Mesenchymal stem cell (in vitro differentiated cells and primary cell): ENCODE measurements around the gene MET.

Experiments used
- DNase-seq: peaks from one replicate; pipeline ENCODE4 v3.0.0-alpha.2; 2013
- H2AFZ ChIP-seq: one replicate; pipeline ENCODE4 v1.6.1; 2013; ENCODE audit warnings: low read depth, mild to moderate bottlenecking, control low read depth, inconsistent platforms, low read length, moderate library complexity
- H2AK5ac ChIP-seq: 2 replicates; pipeline ENCODE4 v1.6.1; 2013; ENCODE audit warnings: low read length, moderate library complexity, mild to moderate bottlenecking, inconsistent platforms; ENCODE audit not compliant: severe bottlenecking
- H2BK120ac ChIP-seq: one replicate; pipeline ENCODE4 v1.6.1; 2013; ENCODE audit warnings: low read depth, mild to moderate bottlenecking, inconsistent platforms, low read length, moderate library complexity
- H2BK12ac ChIP-seq, 2 experiments: one replicate each; pipeline ENCODE4 v1.6.1; 2013; ENCODE audit warnings: inconsistent platforms in 2 of 2, low read length in 2 of 2, mild to moderate bottlenecking in 2 of 2, moderate library complexity in 2 of 2, control low read depth in 1 of 2
- H2BK15ac ChIP-seq: one replicate; pipeline ENCODE4 v1.6.1; 2013; ENCODE audit warnings: mild to moderate bottlenecking, low read depth, inconsistent platforms; ENCODE audit not compliant: poor library complexity, severe bottlenecking
- H2BK5ac ChIP-seq: 2 replicates; pipeline ENCODE4 v1.6.1; 2013; ENCODE audit warnings: low read depth, mild to moderate bottlenecking, low read length, control low read depth, inconsistent platforms; ENCODE audit not compliant: poor library complexity, severe bottlenecking
- H3K14ac ChIP-seq, 2 experiments: one replicate each; pipeline ENCODE4 v1.6.1; 2013; ENCODE audit warnings: inconsistent platforms in 2 of 2, low read length in 2 of 2, control low read depth in 1 of 2, mild to moderate bottlenecking in 1 of 2, moderate library complexity in 1 of 2
- H3K18ac ChIP-seq, 2 experiments: one replicate each; pipeline ENCODE4 v1.6.1; 2013; ENCODE audit warnings: inconsistent platforms in 2 of 2, low read length in 2 of 2, control low read depth in 1 of 2, low read depth in 1 of 2, mild to moderate bottlenecking in 1 of 2
- H3K23ac ChIP-seq, 2 experiments: one replicate each; pipeline ENCODE4 v1.6.1; 2013; ENCODE audit warnings: inconsistent platforms in 2 of 2, low read length in 2 of 2, mild to moderate bottlenecking in 2 of 2, moderate library complexity in 2 of 2, control low read depth in 1 of 2
- H3K27ac ChIP-seq: 2 replicates; pipeline ENCODE4 v1.5.1; 2013; ENCODE audit warnings: mild to moderate bottlenecking, moderate library complexity, low read length, control low read depth, inconsistent platforms; ENCODE audit not compliant: poor library complexity, severe bottlenecking
- H3K27me3 ChIP-seq, 2 experiments: 2 replicates each; pipeline versions ENCODE4 v1.6.1 to v1.7.0; 2013; ENCODE audit warnings: low read length in 2 of 2, mild to moderate bottlenecking in 2 of 2, moderate library complexity in 2 of 2, control low read depth in 1 of 2, inconsistent platforms in 1 of 2; ENCODE audit not compliant: control insufficient read depth in 1 of 2, insufficient read depth in 1 of 2
- H3K36me3 ChIP-seq, 2 experiments: 2 replicates each; pipeline versions ENCODE4 v1.6.1 to v1.7.0; 2013; ENCODE audit warnings: low read length in 2 of 2, control low read depth in 1 of 2, inconsistent platforms in 1 of 2, low read depth in 1 of 2, mild to moderate bottlenecking in 1 of 2; ENCODE audit not compliant: insufficient read depth in 2 of 2, control insufficient read depth in 1 of 2
- H3K4ac ChIP-seq, 2 experiments: one replicate each; pipeline ENCODE4 v1.6.1; 2013; ENCODE audit warnings: inconsistent platforms in 2 of 2, low read length in 2 of 2, mild to moderate bottlenecking in 2 of 2, moderate library complexity in 2 of 2, control low read depth in 1 of 2, low read depth in 1 of 2
- H3K4me1 ChIP-seq: 2 replicates; pipeline ENCODE4 v1.6.1; 2013; ENCODE audit warnings: low read depth, low read length, control low read depth; ENCODE audit not compliant: control insufficient read depth, insufficient read depth
- H3K4me2 ChIP-seq: 2 replicates; pipeline ENCODE4 v1.6.1; 2013; ENCODE audit warnings: low read length, mild to moderate bottlenecking, inconsistent platforms; ENCODE audit not compliant: poor library complexity, severe bottlenecking
- H3K4me3 ChIP-seq, 2 experiments: 2 replicates each; pipeline versions ENCODE4 v1.5.1 to v1.7.0; 2013; ENCODE audit warnings: low read length in 2 of 2, mild to moderate bottlenecking in 2 of 2, control low read depth in 1 of 2, low read depth in 1 of 2; ENCODE audit not compliant: insufficient read depth in 1 of 2
- H3K79me1 ChIP-seq: replicated peaks from 2 replicates; pipeline ENCODE4 v1.6.1; 2013; ENCODE audit warnings: mild to moderate bottlenecking, control low read depth, low read length, inconsistent platforms; ENCODE audit not compliant: poor library complexity, severe bottlenecking
- H3K9ac ChIP-seq: 2 replicates; pipeline ENCODE4 v1.7.0; 2013; ENCODE audit warnings: mild to moderate bottlenecking, low read length, moderate library complexity
- H3K9me3 ChIP-seq: 2 replicates; pipeline ENCODE4 v1.7.0; 2013; ENCODE audit warnings: mild to moderate bottlenecking, low read length; ENCODE audit not compliant: control insufficient read depth
- H4K8ac ChIP-seq: one replicate; pipeline ENCODE4 v1.6.1; 2013; ENCODE audit warnings: inconsistent platforms, mild to moderate bottlenecking, low read length, moderate library complexity
- H4K91ac ChIP-seq: one replicate; pipeline ENCODE4 v1.6.1; 2013; ENCODE audit warnings: mild to moderate bottlenecking, low read length, inconsistent platforms
- WGBS: methylation state at CpG from one replicate; pipeline ENCODE4 v1.1.7; 2013; ENCODE audit warnings: mixed read lengths; 5-methylcytosine and 5-hydroxymethylcytosine counted together

The MET gene

DNA sequence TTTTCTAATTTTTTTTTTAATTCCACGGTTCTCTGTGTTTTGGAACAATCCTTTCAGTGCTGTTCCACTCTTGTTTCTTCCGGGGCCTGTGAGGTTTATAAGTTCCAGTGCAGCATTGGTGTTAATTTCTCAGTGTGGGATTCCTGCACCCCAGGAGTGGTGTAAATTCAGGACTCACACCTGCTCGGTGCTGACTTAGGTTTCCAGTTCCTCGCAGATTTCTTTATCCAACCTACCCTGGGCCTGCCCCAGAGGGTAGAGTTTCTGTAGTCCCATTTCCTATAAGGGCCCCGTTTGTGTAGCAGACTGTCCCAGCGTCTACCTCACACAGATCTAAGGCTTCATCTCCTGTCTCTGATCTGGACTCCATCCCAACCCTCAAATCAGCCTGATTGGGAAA is 27.4 kb upstream of the MET start:
- H3K9ac ChIP-seq: no peak overlapping the region
- H2AK5ac ChIP-seq: no peak overlapping the region
- H3K23ac ChIP-seq: no peak overlapping the region
- H2AFZ ChIP-seq: no peak overlapping the region
- H4K8ac ChIP-seq: no peak overlapping the region
- H2BK120ac ChIP-seq: no peak overlapping the region
- H4K91ac ChIP-seq: no peak overlapping the region
- no peaks in the 10 kb centered on the region for H3K9me3 ChIP-seq
- H3K36me3 ChIP-seq: no peaks in the 10 kb centered on the region
- 89% methylated on average over 6 of the region's 6 CpGs for WGBS
- H3K27ac ChIP-seq: no peak overlapping the region
- H3K4me1 ChIP-seq: no peaks in the 10 kb centered on the region
- no peak overlapping the region for H3K4me2 ChIP-seq
- no peak overlapping the region for H3K4ac ChIP-seq
- H3K18ac ChIP-seq: no peak overlapping the region
- no peak for DNase-seq
- no peaks in the 10 kb centered on the region for H3K79me1 ChIP-seq
- no peak overlapping the region for H3K14ac ChIP-seq
- no peak overlapping the region for H2BK5ac ChIP-seq
- H3K27me3 ChIP-seq: no peaks in the 10 kb centered on the region
- H2BK12ac ChIP-seq: no peak overlapping the region
- no peak overlapping the region for H3K4me3 ChIP-seq
- H2BK15ac ChIP-seq: no peak overlapping the region

DNA sequence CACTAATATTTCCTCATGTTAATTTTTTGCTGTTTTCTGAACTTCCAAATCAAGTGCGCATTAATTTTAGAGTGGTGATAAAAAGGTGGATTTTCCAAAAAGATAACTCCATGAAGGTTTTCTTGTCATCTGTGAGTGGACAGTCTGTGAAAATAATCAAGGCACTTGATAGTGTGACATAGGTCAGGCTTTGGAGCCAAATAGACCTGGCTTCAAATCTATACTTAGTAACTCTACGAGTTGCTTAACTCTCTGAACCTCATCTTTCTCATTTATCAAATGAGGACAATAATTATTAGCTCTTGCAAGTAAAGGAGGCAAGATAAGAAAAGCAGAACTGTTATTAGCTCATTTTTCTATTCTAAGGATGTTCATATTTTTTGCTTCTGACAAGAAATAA is 24.7 kb upstream of the MET start:
- no peak for DNase-seq
- H3K79me1 ChIP-seq: no peaks in the 10 kb centered on the region
- no peak overlapping the region for H3K27ac ChIP-seq
- H3K4me1 ChIP-seq: no peaks in the 10 kb centered on the region
- H3K9ac ChIP-seq: no peak overlapping the region
- H3K36me3 ChIP-seq: no peaks in the 10 kb centered on the region
- H2AFZ ChIP-seq: no peak overlapping the region
- no peak overlapping the region for H3K14ac ChIP-seq
- no peak overlapping the region for H4K8ac ChIP-seq
- H3K27me3 ChIP-seq: no peaks in the 10 kb centered on the region
- no peak overlapping the region for H2BK12ac ChIP-seq
- no CpG with 5 or more reads among the region's 2 CpGs for WGBS
- H2BK5ac ChIP-seq: no peak overlapping the region
- H4K91ac ChIP-seq: no peak overlapping the region
- no peak overlapping the region for H3K4me2 ChIP-seq
- H2BK120ac ChIP-seq: no peak overlapping the region
- no peak overlapping the region for H3K23ac ChIP-seq
- H3K4me3 ChIP-seq: no peak overlapping the region
- no peak overlapping the region for H2AK5ac ChIP-seq
- H3K9me3 ChIP-seq: no peaks in the 10 kb centered on the region
- H2BK15ac ChIP-seq: no peak overlapping the region
- H3K18ac ChIP-seq: no peak overlapping the region
- H3K4ac ChIP-seq: no peak overlapping the region

DNA sequence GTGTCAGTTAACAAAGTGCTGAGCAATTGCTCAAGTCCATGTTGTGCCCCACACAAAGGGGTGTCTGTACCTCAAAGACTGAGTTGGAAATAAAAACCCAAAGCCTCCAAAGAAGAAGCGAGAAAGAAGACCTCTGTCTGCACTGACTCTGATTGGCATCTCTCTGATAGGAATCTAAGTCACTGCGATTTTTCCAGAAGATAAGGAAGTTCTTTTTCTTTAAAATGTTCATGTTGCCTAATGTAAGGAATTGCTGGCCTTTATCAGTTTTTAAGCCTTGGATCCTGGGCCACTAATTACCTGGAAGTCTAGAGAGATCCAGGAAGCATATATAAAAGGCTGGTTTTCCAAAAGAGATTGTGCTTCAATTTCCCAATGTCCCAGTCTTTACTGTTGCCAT is 24.1 kb upstream of the MET start:
- H2BK12ac ChIP-seq: no peak overlapping the region
- no peak overlapping the region for H3K27ac ChIP-seq
- no peak overlapping the region for H2BK120ac ChIP-seq
- H3K14ac ChIP-seq: no peak overlapping the region
- H3K79me1 ChIP-seq: no peaks in the 10 kb centered on the region
- no peak overlapping the region for H3K4me2 ChIP-seq
- DNase-seq: no peak
- H2AK5ac ChIP-seq: no peak overlapping the region
- no peak overlapping the region for H4K8ac ChIP-seq
- H3K9me3 ChIP-seq: no peaks in the 10 kb centered on the region
- no peak overlapping the region for H3K18ac ChIP-seq
- no peak overlapping the region for H2BK15ac ChIP-seq
- no peak overlapping the region for H4K91ac ChIP-seq
- H3K4me1 ChIP-seq: no peaks in the 10 kb centered on the region
- no peak overlapping the region for H2BK5ac ChIP-seq
- 97% methylated on average over 2 of the region's 2 CpGs for WGBS
- no peak overlapping the region for H3K9ac ChIP-seq
- no peaks in the 10 kb centered on the region for H3K36me3 ChIP-seq
- no peak overlapping the region for H3K23ac ChIP-seq
- H3K27me3 ChIP-seq: no peaks in the 10 kb centered on the region
- no peak overlapping the region for H3K4ac ChIP-seq
- no peak overlapping the region for H3K4me3 ChIP-seq
- H2AFZ ChIP-seq: no peak overlapping the region

DNA sequence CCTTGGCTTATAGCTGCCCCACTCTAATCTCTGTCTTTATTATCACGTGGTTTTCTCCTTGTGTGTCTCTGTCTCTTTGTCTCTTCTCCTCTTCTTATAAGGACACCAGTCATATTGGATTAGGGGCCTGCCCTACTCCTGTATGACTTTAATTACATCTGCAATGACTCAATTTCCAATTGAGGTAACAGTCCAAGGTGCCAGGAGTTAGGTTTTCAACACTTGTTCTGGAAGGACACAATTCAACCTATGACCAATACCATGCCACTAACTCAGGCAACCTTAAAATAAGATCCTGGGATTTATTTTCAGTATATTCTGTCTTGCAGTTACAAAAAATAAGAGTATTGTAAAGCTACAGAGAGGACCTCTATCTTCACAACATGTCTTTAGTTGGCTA is 21.6 kb upstream of the MET start:
- Histone ChIP-seq H2BK5ac (no peak overlapping the region), H3K4me3 (no peak overlapping the region), H3K9me3 (no peaks in the 10 kb centered on the region), H3K36me3 (no peaks in the 10 kb centered on the region), H3K27me3 (no peaks in the 10 kb centered on the region), H3K4ac (no peak overlapping the region), H2BK12ac (no peak overlapping the region), H3K14ac (no peak overlapping the region), H3K23ac (no peak overlapping the region), H4K91ac (no peak overlapping the region), H4K8ac (no peak overlapping the region), H3K9ac (no peak overlapping the region), H3K79me1 (no peaks in the 10 kb centered on the region), H2BK15ac (no peak overlapping the region), H2BK120ac (no peak overlapping the region), H2AFZ (no peak overlapping the region), H3K4me1 (no peaks in the 10 kb centered on the region), H3K18ac (no peak overlapping the region), H3K27ac (no peak overlapping the region), H2AK5ac (no peak overlapping the region), H3K4me2 (no peak overlapping the region)
- DNase-seq: no peak
- 67% methylated on average over 1 of the region's 1 CpG for whole genome bisulfite sequencing
